OCI-LY1 (cell line): Measurements from ENCODE around the gene FAM228A.

Experiments used
- EZH2 ChIP-seq: fragments of 200-600 bp; sonication (generic), shearing (Covaris generic); IDR thresholded peaks from 2 replicates; pipeline ENCODE4 v1.8.0; 2017; ENCODE audit warnings: borderline replicate concordance, mixed run types, mild to moderate bottlenecking, antibody characterized with exemption, low read length, moderate library complexity, mixed read lengths
- TF ChIP-seq, protein P1 (sequence below): fragments of 200-600 bp; sonication (generic), shearing (Covaris generic); IDR thresholded peaks from 2 replicates; pipeline ENCODE4 v1.5.1; 2017; ENCODE audit warnings: mild to moderate bottlenecking, antibody characterized with exemption, low read length, moderate library complexity, mixed read lengths

DNA sequence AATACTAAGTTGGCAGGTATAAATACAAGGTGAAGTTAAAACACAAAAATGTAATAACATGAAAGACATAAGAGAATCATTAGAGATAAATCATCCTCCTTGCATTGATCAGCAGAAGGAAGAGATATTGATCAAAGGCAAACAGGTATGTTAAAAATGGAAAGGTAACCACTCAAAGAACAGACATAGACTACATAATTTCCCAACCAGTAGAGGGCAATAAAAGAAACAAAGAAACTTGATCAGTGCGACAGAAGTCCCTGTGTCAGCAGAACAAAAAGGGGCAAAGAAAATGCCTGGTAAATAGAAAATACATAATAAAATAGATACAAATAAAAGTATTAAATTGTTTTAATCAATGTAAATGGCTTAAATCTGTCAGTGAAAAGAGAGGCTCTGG, 53.6 kb downstream of the FAM228A start:
- TF ChIP-seq, protein P1, sequence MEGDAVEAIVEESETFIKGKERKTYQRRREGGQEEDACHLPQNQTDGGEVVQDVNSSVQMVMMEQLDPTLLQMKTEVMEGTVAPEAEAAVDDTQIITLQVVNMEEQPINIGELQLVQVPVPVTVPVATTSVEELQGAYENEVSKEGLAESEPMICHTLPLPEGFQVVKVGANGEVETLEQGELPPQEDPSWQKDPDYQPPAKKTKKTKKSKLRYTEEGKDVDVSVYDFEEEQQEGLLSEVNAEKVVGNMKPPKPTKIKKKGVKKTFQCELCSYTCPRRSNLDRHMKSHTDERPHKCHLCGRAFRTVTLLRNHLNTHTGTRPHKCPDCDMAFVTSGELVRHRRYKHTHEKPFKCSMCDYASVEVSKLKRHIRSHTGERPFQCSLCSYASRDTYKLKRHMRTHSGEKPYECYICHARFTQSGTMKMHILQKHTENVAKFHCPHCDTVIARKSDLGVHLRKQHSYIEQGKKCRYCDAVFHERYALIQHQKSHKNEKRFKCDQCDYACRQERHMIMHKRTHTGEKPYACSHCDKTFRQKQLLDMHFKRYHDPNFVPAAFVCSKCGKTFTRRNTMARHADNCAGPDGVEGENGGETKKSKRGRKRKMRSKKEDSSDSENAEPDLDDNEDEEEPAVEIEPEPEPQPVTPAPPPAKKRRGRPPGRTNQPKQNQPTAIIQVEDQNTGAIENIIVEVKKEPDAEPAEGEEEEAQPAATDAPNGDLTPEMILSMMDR = peak; percentile 55
- TF ChIP-seq EZH2 = no peak
